Measurements from ENCODE around the gene FTSJ1.

The FTSJ1 gene

DNA sequence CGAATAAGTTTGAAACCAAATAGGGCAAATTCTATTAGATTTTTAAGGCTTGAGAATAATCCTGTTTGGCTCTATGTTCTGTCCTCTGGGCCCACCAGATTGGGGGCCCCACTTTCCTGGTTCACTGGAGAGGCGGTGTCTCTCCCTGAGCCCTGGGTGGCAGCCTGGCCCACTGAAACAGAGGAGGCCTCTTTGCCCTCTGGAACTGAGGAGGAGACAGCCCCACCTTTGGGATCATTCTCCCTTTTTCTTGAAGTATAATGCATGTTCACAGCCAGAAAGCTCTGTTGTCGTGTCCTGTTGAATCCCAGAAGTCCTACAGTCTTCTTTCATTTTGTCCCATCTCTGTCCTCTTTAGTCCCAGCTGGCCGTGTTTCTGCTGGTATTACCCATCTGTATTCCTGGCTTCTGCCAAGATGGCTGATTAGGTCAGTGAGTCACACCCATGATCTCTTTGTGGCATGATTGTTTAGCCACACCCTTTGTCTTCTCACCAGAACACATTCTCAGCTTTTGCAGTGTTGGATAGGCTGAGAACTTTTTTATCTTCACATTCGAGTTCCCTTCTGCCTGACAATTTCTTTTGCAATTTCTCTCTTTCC is 55.5 kb downstream of the FTSJ1 start:
- peak in 1 of 2 donors; percentile 45 for DNase-seq

DNA sequence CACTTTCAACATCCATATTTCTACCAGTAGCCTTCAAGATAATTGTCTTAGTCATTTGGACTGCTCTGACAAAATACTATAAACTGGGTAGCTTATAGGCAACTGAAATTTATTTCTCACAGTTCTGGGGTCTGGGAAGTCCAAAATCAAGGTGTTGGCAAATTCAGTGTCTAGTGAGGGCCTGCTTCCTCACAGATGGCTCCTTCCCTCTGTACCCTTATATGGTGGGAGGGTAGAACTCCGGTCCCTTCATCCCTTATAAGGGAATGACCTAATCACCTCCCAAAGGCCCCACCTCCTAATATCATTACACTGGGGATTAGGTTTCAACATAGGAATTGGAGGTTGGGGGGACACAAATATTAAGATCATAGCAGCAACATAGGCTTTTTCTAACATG is 56.2 kb downstream of the FTSJ1 start:
- no peak for DNase-seq

DNA sequence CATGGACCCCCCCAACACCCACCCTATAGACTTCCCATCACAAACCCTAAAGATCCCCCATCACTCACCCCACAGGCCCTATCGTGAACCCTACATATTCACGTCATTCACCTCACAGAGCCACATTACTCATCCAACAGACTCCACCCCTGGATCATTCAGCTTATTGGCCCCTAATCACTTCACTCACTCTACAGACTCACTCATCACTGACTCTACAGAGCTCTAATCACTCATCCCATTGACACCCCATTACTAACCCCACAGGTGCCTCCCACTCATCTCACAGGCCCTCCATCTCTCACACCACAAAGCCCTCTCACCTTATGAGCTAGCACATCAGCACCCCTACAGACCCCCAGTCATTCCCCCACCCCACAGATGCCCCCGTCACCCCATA is 57.2 kb downstream of the FTSJ1 start:
- no peak for DNase-seq

All from CD4-positive, alpha-beta T cell treated with Interferon alpha-2 for 1 hour (primary cell).